Loucy (cell line): ENCODE measurements around the gene ZIM2.

Experiments
- EZH2phosphoT487 ChIP-seq: fragments of 200-600 bp; IDR thresholded peaks from 2 replicates; pipeline ENCODE4 v1.6.1; 2018; ENCODE audit warnings: antibody characterized with exemption, mild to moderate bottlenecking, moderate library complexity, borderline replicate concordance
- TF ChIP-seq, protein P1 (sequence below): fragments of 200-600 bp; sonication (generic); conservative IDR thresholded peaks from 2 replicates; pipeline ENCODE4 v1.5.1; 2014; ENCODE audit warnings: mild to moderate bottlenecking, antibody characterized with exemption, low read length

DNA sequence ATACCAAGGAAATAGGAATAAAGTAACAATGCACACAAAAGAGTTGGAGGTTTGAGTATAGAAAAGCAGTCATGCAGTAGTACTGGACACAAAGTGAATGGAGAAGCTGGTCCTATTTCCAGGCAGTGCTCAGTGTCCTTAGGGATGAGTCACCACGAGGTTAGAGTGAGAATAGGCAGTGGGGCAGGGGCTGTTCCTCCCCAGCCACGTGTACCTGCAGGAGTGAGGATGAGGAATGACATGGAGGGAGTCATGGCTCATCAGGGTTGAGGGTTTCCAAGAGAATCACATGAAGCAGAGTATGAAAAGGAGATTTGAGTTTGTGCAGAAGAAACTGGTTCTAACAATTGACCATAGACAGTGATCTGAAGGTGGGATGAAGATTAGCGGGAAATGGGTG is 94.2 kb downstream of the ZIM2 start:
- TF ChIP-seq, protein P1, sequence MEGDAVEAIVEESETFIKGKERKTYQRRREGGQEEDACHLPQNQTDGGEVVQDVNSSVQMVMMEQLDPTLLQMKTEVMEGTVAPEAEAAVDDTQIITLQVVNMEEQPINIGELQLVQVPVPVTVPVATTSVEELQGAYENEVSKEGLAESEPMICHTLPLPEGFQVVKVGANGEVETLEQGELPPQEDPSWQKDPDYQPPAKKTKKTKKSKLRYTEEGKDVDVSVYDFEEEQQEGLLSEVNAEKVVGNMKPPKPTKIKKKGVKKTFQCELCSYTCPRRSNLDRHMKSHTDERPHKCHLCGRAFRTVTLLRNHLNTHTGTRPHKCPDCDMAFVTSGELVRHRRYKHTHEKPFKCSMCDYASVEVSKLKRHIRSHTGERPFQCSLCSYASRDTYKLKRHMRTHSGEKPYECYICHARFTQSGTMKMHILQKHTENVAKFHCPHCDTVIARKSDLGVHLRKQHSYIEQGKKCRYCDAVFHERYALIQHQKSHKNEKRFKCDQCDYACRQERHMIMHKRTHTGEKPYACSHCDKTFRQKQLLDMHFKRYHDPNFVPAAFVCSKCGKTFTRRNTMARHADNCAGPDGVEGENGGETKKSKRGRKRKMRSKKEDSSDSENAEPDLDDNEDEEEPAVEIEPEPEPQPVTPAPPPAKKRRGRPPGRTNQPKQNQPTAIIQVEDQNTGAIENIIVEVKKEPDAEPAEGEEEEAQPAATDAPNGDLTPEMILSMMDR = no peak
- TF ChIP-seq EZH2phosphoT487 = no peak
